Breast epithelium (tissue), 4 donors: ENCODE measurements around the gene MKRN2. TPM values are rescaled to one million over a fixed set of nuclear protein-coding genes. Genes with fewer than 3 reads are reported as not detected.
"Not testable (repeated sequence)": the region's sequence is repeated elsewhere in the genome, so short reads cannot be mapped to it uniquely, and the experiment has no call there.

Experiments
- DNase-seq, 2 donors: peaks; one replicate each; pipeline ENCODE4 v3.0.0-alpha.2; 2019; ENCODE audit warnings: low spot score in 2 of 2
- H3K27ac ChIP-seq, 2 donors: fragments of 200-600 bp; sonication (generic) in 1 of 2; one replicate each; pipeline ENCODE4 v1.5.1; 2016 to 2019; ENCODE audit warnings: mild to moderate bottlenecking in 1 of 2
- H3K27me3 ChIP-seq, 2 donors: fragments of 200-600 bp; sonication (generic) in 1 of 2; one replicate each; pipeline versions ENCODE4 v1.5.1 to v1.6.0; 2017 to 2019; ENCODE audit warnings: control low read depth in 1 of 2, mild to moderate bottlenecking in 1 of 2
- H3K36me3 ChIP-seq: fragments of 200-600 bp; one replicate; pipeline ENCODE4 v1.5.1; 2019
- H3K4me1 ChIP-seq, 2 donors: fragments of 200-600 bp; sonication (generic); one replicate each; pipeline ENCODE4 v1.5.1; 2016 to 2019; ENCODE audit warnings: control low read depth in 1 of 2
- H3K4me3 ChIP-seq, 3 donors: fragments of 200-600 bp; sonication (generic); 1 replicate in 2 of 3; 2 replicates in 1 of 3; pipeline ENCODE4 v1.5.1; 2016 to 2019; ENCODE audit warnings: mild to moderate bottlenecking in 3 of 3, moderate library complexity in 2 of 3
- H3K9me3 ChIP-seq, 2 donors: fragments of 200-600 bp; sonication (generic) in 1 of 2; one replicate each; pipeline ENCODE4 v1.5.1; 2016 to 2019; ENCODE audit warnings: control low read depth in 1 of 2
- CTCF ChIP-seq, 3 donors: fragments of 450-650 bp; IDR thresholded peaks; one replicate each; pipeline ENCODE4 v1.5.1; 2016 to 2017; ENCODE audit warnings: antibody characterized with exemption in 3 of 3, mild to moderate bottlenecking in 3 of 3, moderate library complexity in 3 of 3
- POLR2A ChIP-seq: fragments of 450-650 bp; IDR thresholded peaks from one replicate; pipeline ENCODE4 v1.6.1; 2016; ENCODE audit warnings: antibody characterized with exemption, mild to moderate bottlenecking, moderate library complexity
- POLR2AphosphoS5 ChIP-seq, 3 donors: sonication (generic); formaldehyde crosslinking; IDR thresholded peaks; one replicate each; pipeline ENCODE4 v1.6.1; 2017; ENCODE audit warnings: antibody characterized with exemption in 3 of 3
- intact Hi-C: fragments of 100-400 bp; cut with DNase I; formaldehyde crosslinking; loops from one replicate; pipeline ENCODE4 v1.15.1; 2023; ENCODE audit warnings: low total_unique reads
- total RNA-seq, 3 donors: library from RNA; depleted of rRNA; stranded (reverse); fragments of >200 nt; gene quantifications; one replicate each; pipeline ENCODE4 v1.1.0, GENCODE V29; 2016

The MKRN2 gene
- total RNA-seq, 3 donors from 2014 or later: 34.7 to 37.3 (median 36.1) TPM

GRCh38 chr3:12630292-12630691 lies 73.4 kb downstream of the MKRN2 start:
- no peak overlapping the region for H3K4me3 ChIP-seq
- no peaks in the 10 kb centered on the region for H3K36me3 ChIP-seq
- H3K27me3 ChIP-seq: no peaks in the 10 kb centered on the region
- intact Hi-C loops: loop anchor here (5.0 kb wide), 1 partner anchor 513 kb away; no protein-coding TSS in a partner anchor
- DNase-seq: no peak
- no peak for TF ChIP-seq POLR2A
- TF ChIP-seq CTCF (IDR thresholded peaks at IDR 0.05): no peak
- TF ChIP-seq POLR2AphosphoS5 (IDR thresholded peaks at IDR 0.05): no peak
- H3K9me3 ChIP-seq: no peaks in the 10 kb centered on the region
- H3K4me1 ChIP-seq: no peaks in the 10 kb centered on the region
- H3K27ac ChIP-seq: no peak overlapping the region

- H3K27ac ChIP-seq, DNase-seq, H3K4me1 ChIP-seq, H3K36me3 ChIP-seq, H3K4me3 ChIP-seq, H3K27me3 ChIP-seq, H3K9me3 ChIP-seq: not testable (repeated sequence)
- intact Hi-C loops: loop anchor here (5.0 kb wide), 1 partner anchor 514 kb away; no protein-coding TSS in a partner anchor
Observed at GRCh38 chr3:12630843-12631242, 74.0 kb downstream of the MKRN2 start.

GRCh38 chr3:12632523-12632922 lies 75.6 kb downstream of the MKRN2 start:
- no peaks in the 10 kb centered on the region for H3K4me1 ChIP-seq
- no peak for TF ChIP-seq POLR2AphosphoS5 (IDR thresholded peaks at IDR 0.05)
- TF ChIP-seq CTCF (IDR thresholded peaks at IDR 0.05): no peak
- no peak for TF ChIP-seq POLR2A
- no peak overlapping the region for H3K4me3 ChIP-seq
- no peaks in the 10 kb centered on the region for H3K36me3 ChIP-seq
- DNase-seq: no peak
- no peaks in the 10 kb centered on the region for H3K9me3 ChIP-seq
- intact Hi-C loops: loop anchor here (5.0 kb wide), 1 partner anchor 515 kb away; no protein-coding TSS in a partner anchor
- H3K27ac ChIP-seq: no peak overlapping the region
- H3K27me3 ChIP-seq: no peaks in the 10 kb centered on the region

GRCh38 chr3:12633108-12633507 lies 76.2 kb downstream of the MKRN2 start:
- no peaks in the 10 kb centered on the region for H3K9me3 ChIP-seq
- no peak overlapping the region for H3K4me3 ChIP-seq
- H3K27me3 ChIP-seq: no peaks in the 10 kb centered on the region
- no peak for TF ChIP-seq CTCF (IDR thresholded peaks at IDR 0.05)
- DNase-seq: no peak
- H3K27ac ChIP-seq: no peak overlapping the region
- H3K36me3 ChIP-seq: no peaks in the 10 kb centered on the region
- intact Hi-C loops: loop anchor here (5.0 kb wide), 1 partner anchor 516 kb away; no protein-coding TSS in a partner anchor
- H3K4me1 ChIP-seq: no peaks in the 10 kb centered on the region

Other genes with a start within 250 kb of the MKRN2 start
- 10 to 100 TPM; 20.0 to 32.8 (median 26.5) TPM for gene TSEN2, start 72.6 kb upstream of the MKRN2 start, total RNA-seq
- 1 to 10 TPM in 2 of 3 donors, not detected in 1; 1.0 to 3.6 TPM for gene MKRN2OS, start 11.6 kb upstream of the MKRN2 start, total RNA-seq
- 100 to 1,000 TPM in 2 of 3 donors, 10 to 100 TPM in 1; 87.4 to 118 (median 110) TPM for gene RAF1, start 107.0 kb downstream of the MKRN2 start, total RNA-seq
- 1 to 10 TPM in 1 of 3 donors, under 1 TPM in 1, not detected in 1; 0.33 to 1.8 TPM for gene TMEM40, start 202.2 kb downstream of the MKRN2 start, total RNA-seq
- gene CAND2, start 239.6 kb downstream of the MKRN2 start, total RNA-seq: 1 to 10 TPM; 1.8 to 5.6 (median 4.7) TPM